ENCODE measurements around the gene ITGBL1.

GRCh38 chr13:101736566-101736965, 284.1 kb downstream of the ITGBL1 start:
- no peak for TF ChIP-seq POLR2A (IDR thresholded peaks at IDR 0.05; ENCODE audit: low read depth, low read length)
- no peak for TF ChIP-seq CTCF (conservative IDR thresholded peaks at IDR 0.05; ENCODE audit: low read depth, low read length)
- no peak for TF ChIP-seq RFX5 (IDR thresholded peaks at IDR 0.05; ENCODE audit: low read depth, low read length)
- no peak for TF ChIP-seq MAFK (IDR thresholded peaks at IDR 0.05; ENCODE audit: low read depth, low read length)
- no peak for TF ChIP-seq FOS (IDR thresholded peaks at IDR 0.05; ENCODE audit: low read depth, low read length)
- no peak for TF ChIP-seq BHLHE40 (IDR thresholded peaks at IDR 0.05; ENCODE audit: low read depth, low read length)
- TF ChIP-seq RAD21 (IDR thresholded peaks at IDR 0.05; ENCODE audit: low read length): no peak
- no peak for TF ChIP-seq ELK1 (IDR thresholded peaks at IDR 0.05; ENCODE audit: borderline replicate concordance, low read depth, low read length)
- no peak for TF ChIP-seq CEBPB (IDR thresholded peaks at IDR 0.05; ENCODE audit: low read depth, low read length)

Measured in IMR-90 (cell line).